Mucosa of descending colon (tissue), 3 donors: Measurements from ENCODE around the gene COPZ2. TPM values are rescaled to one million over a fixed set of nuclear protein-coding genes. Genes with fewer than 3 reads are reported as not detected.
"Not testable (repeated sequence)": the region's sequence is repeated elsewhere in the genome, so short reads cannot be mapped to it uniquely, and the experiment has no call there.

Experiments
- ATAC-seq: fragments of 200-7000 bp; cut with Tn5 transposase; one replicate; pipeline ENCODE4 v1.9.1; 2020; ENCODE audit warnings: mild to moderate bottlenecking, moderate library complexity
- DNase-seq, 3 donors: peaks; one replicate each; pipeline ENCODE4 v3.0.0-alpha.2; 2020
- H3K36me3 ChIP-seq: fragments of 200-600 bp; one replicate; pipeline ENCODE4 v1.8.0; 2021; ENCODE audit warnings: low read depth, mild to moderate bottlenecking
- H3K4me1 ChIP-seq: fragments of 200-600 bp; one replicate; pipeline ENCODE4 v1.8.0; 2021; ENCODE audit warnings: low read depth, mild to moderate bottlenecking
- H3K4me3 ChIP-seq: fragments of 200-600 bp; one replicate; pipeline ENCODE4 v1.8.0; 2021; ENCODE audit warnings: mild to moderate bottlenecking
- H3K9me3 ChIP-seq: fragments of 200-600 bp; one replicate; pipeline ENCODE4 v1.8.0; 2021; ENCODE audit warnings: mild to moderate bottlenecking
- CTCF ChIP-seq: fragments of 200-600 bp; IDR thresholded peaks from one replicate; pipeline ENCODE4 v1.8.0; 2022; ENCODE audit warnings: antibody characterized with exemption, mild to moderate bottlenecking
- intact Hi-C, 2 donors: fragments of 100-400 bp; cut with DNase I in 1 of 2; cut with micrococcal nuclease in 1 of 2; formaldehyde crosslinking; loops; one replicate each; pipeline versions ENCODE4 v1.11.0 to v1.11.1; 2022; cut with DNase I, micrococcal nuclease
- total RNA-seq, 3 donors: library from RNA; stranded (reverse); fragmentation: NEBNext Ultra II Directional in 2 of 3; extraction: Animal tissue kit (Norgen Biotek cat#: 25700) in 2 of 3; gene quantifications; one replicate each; pipeline versions ENCODE4 v1.2.1 to v1.2.4, GENCODE V29; 2021 to 2023
- donor health status: DM: no; HTN: no; CAD: no; lungs with moderate emphysema.
- donor health status: DM: no; HTN: no; CAD: no.
- donor health status: DM: no; HTN: yes; CAD: no.

The COPZ2 gene
- total RNA-seq, 3 donors from 2014 or later = 3.9 to 43.3 (median 14.3) TPM

- Histone ChIP-seq H3K9me3 (no peaks in the 10 kb centered on the region), H3K4me3 (no peak overlapping the region), H3K4me1 (peaks cover 33% of the 10 kb centered on the region), H3K36me3 (no peaks in the 10 kb centered on the region)
- DNase-seq (no peak), ATAC-seq (no peak)
- no peak for TF ChIP-seq CTCF
- intact Hi-C loops = no loop called here
Observed at GRCh38 chr17:48021934-48022333, 15.7 kb downstream of the COPZ2 start.

GRCh38 chr17:48017817-48018158 lies 19.8 kb downstream of the COPZ2 start:
- ATAC-seq, H3K36me3 ChIP-seq, H3K9me3 ChIP-seq, H3K4me1 ChIP-seq, intact Hi-C loops, DNase-seq, H3K4me3 ChIP-seq: not testable (repeated sequence)

- Histone ChIP-seq H3K36me3 (no peaks in the 10 kb centered on the region), H3K4me3 (no peak overlapping the region), H3K4me1 (peaks cover 6% of the 10 kb centered on the region), H3K9me3 (no peaks in the 10 kb centered on the region)
- no peak for ATAC-seq
- intact Hi-C loops = no loop called here
- TF ChIP-seq CTCF = no peak
- DNase-seq = no peak
Observed at GRCh38 chr17:48016112-48016511, 21.5 kb downstream of the COPZ2 start.

GRCh38 chr17:48014595-48015111 lies 22.9 kb downstream of the COPZ2 start:
- Histone ChIP-seq H3K4me3 (no peak overlapping the region), H3K9me3 (no peaks in the 10 kb centered on the region), H3K36me3 (no peaks in the 10 kb centered on the region), H3K4me1 (peaks cover 6% of the 10 kb centered on the region)
- ATAC-seq = no peak
- DNase-seq = no peak
- TF ChIP-seq CTCF = no peak
- intact Hi-C loops = loop anchor here in 1 of 2 donors (5.0 kb wide), 1 partner anchor 62 kb away; no protein-coding TSS in a partner anchor

- Histone ChIP-seq H3K4me1 (peaks cover 6% of the 10 kb centered on the region), H3K4me3 (no peak overlapping the region), H3K36me3 (no peaks in the 10 kb centered on the region), H3K9me3 (no peaks in the 10 kb centered on the region)
- DNase-seq (no peak), ATAC-seq (no peak)
- intact Hi-C loops = loop anchor here in 1 of 2 donors (5.0 kb wide), 1 partner anchor 62 kb away; no protein-coding TSS in a partner anchor
- no peak for TF ChIP-seq CTCF
Observed at GRCh38 chr17:48013876-48014594, 23.6 kb downstream of the COPZ2 start.

- no peaks in the 10 kb centered on the region for H3K9me3 ChIP-seq
- H3K4me3 ChIP-seq = no peak overlapping the region
- peaks cover 6% of the 10 kb centered on the region for H3K4me1 ChIP-seq
- H3K36me3 ChIP-seq = no peaks in the 10 kb centered on the region
- intact Hi-C loops = loop anchor here in 1 of 2 donors (5.0 kb wide), 1 partner anchor 60 kb away; no protein-coding TSS in a partner anchor
- TF ChIP-seq CTCF = no peak
- DNase-seq = no peak
- ATAC-seq = no peak
Observed at GRCh38 chr17:48012654-48013053, 24.9 kb downstream of the COPZ2 start.
